Measurements from ENCODE around the gene TMEM131.

- no peak for TF ChIP-seq POLR2AphosphoS5 (IDR thresholded peaks at IDR 0.05; ENCODE audit: low read depth)
- no peak for TF ChIP-seq CTCF (conservative IDR thresholded peaks at IDR 0.05; ENCODE audit: low read depth in 2 of 2)
- TF ChIP-seq CREB1 (CRISPR knock-in tag; IDR thresholded peaks at IDR 0.05; ENCODE audit: low read depth): no peak
These were observed 287.1 kb downstream of the TMEM131 start for GRCh38 chr2:97708608-97709007.
